NCI-H2171 treated with DMSO at 0.1 percent for 48 hours (cell line): Measurements from ENCODE around the gene KIF6.
A peak's percentile ranks its signal among the peaks of the same experiment; 100 is the strongest.
"Not testable (repeated sequence)": the region's sequence is repeated elsewhere in the genome, so short reads cannot be mapped to it uniquely, and the experiment has no call there.

Source experiments
- DNase-seq: peaks from one replicate; lab custom pipeline; 2025; lab: John Stamatoyannopoulos, UW

Gene KIF6

GRCh38 chr6:39724787-39725631 is at the start of gene KIF6:
Gene KIF6, minus strand, starts transcription at chr6:39725408. Its CDS starts 98 bp downstream, at chr6:39725310.
- peak; percentile 94 for DNase-seq

- DNase-seq: no peak
These were observed 48.6 kb upstream of the KIF6 start for GRCh38 chr6:39773782-39774181.

- DNase-seq: no peak
These were observed 47.5 kb upstream of the KIF6 start for GRCh38 chr6:39772559-39773273.

GRCh38 chr6:39770446-39770845 is 45.2 kb upstream of the KIF6 start:
- DNase-seq: peak; percentile 24

- DNase-seq: no peak
These were observed 43.8 kb upstream of the KIF6 start for GRCh38 chr6:39769012-39769411.

- no peak for DNase-seq
These were observed 40.4 kb upstream of the KIF6 start for GRCh38 chr6:39765508-39766065.

- no peak for DNase-seq
These were observed 35.2 kb upstream of the KIF6 start for GRCh38 chr6:39760226-39760952.

GRCh38 chr6:39758905-39759605 is 33.8 kb upstream of the KIF6 start:
- DNase-seq: peak; percentile 47

- no peak for DNase-seq
These were observed 31.4 kb upstream of the KIF6 start for GRCh38 chr6:39756582-39756981.

GRCh38 chr6:39755231-39755630 is 30.0 kb upstream of the KIF6 start:
- no peak for DNase-seq

- no peak for DNase-seq
These were observed 29.4 kb upstream of the KIF6 start for GRCh38 chr6:39754514-39755115.

GRCh38 chr6:39753725-39754045 is 28.5 kb upstream of the KIF6 start:
- no peak for DNase-seq

- DNase-seq: no peak
These were observed 27.9 kb upstream of the KIF6 start for GRCh38 chr6:39752835-39753724.

- no peak for DNase-seq
These were observed 21.6 kb upstream of the KIF6 start for GRCh38 chr6:39746795-39747194.

- DNase-seq: no peak
These were observed 8.5 kb upstream of the KIF6 start for GRCh38 chr6:39733704-39734103.

- no peak for DNase-seq
These were observed 6.4 kb upstream of the KIF6 start for GRCh38 chr6:39731565-39731964.

GRCh38 chr6:39729945-39730344 is 4.7 kb upstream of the KIF6 start:
- no peak for DNase-seq

- no peak for DNase-seq
These were observed 407 bp upstream of the KIF6 start for GRCh38 chr6:39725632-39725997.

- DNase-seq: not testable (repeated sequence)
These were observed 1.9 kb downstream of the KIF6 start for GRCh38 chr6:39723350-39723749.

- no peak for DNase-seq
These were observed 10.4 kb downstream of the KIF6 start for GRCh38 chr6:39714802-39715201.
